ENCODE data around the gene MBD3.
"Not testable (repeated sequence)": the region's sequence is repeated elsewhere in the genome, so short reads cannot be mapped to it uniquely, and the experiment has no call there.

DNA sequence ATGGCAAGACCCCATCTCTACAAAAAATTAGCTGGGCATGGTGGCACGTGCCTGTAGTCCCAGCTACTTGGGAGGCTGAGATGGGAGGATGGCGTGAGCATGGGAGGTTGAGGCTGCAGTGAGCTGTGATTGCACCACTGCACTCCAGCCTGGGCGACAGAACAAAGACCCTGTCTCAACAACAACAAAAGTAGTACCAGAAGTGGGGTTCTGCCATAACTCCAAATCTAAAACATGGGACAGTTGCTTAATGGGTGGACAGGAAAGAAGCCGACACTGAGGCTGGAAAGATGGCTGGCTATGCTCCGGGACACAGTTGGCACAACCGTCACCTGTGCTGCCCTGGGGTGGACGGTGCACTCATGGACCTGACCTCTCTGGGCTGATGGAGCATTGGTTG, 57.0 kb downstream of the MBD3 start:
- not testable (repeated sequence) for TF ChIP-seq POLR2A (IDR thresholded peaks at IDR 0.05)
- TF ChIP-seq, protein P1, sequence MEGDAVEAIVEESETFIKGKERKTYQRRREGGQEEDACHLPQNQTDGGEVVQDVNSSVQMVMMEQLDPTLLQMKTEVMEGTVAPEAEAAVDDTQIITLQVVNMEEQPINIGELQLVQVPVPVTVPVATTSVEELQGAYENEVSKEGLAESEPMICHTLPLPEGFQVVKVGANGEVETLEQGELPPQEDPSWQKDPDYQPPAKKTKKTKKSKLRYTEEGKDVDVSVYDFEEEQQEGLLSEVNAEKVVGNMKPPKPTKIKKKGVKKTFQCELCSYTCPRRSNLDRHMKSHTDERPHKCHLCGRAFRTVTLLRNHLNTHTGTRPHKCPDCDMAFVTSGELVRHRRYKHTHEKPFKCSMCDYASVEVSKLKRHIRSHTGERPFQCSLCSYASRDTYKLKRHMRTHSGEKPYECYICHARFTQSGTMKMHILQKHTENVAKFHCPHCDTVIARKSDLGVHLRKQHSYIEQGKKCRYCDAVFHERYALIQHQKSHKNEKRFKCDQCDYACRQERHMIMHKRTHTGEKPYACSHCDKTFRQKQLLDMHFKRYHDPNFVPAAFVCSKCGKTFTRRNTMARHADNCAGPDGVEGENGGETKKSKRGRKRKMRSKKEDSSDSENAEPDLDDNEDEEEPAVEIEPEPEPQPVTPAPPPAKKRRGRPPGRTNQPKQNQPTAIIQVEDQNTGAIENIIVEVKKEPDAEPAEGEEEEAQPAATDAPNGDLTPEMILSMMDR (IDR thresholded peaks at IDR 0.05) = not testable (repeated sequence)

Measured in uterus (tissue), 2 donors.